GM20000 (cell line): Measurements from ENCODE around the gene CDK5RAP2.
"Not testable (repeated sequence)": the region's sequence is repeated elsewhere in the genome, so short reads cannot be mapped to it uniquely, and the experiment has no call there.

ENCODE experiments used
- DNase-seq: peaks from one replicate; pipeline ENCODE4 v3.0.0; 2012; ENCODE audit warnings: low spot score
- CTCF ChIP-seq: IDR thresholded peaks from 2 replicates; pipeline ENCODE4 v1.5.1; 2012; ENCODE audit warnings: mild to moderate bottlenecking, control low read depth; ENCODE audit errors: extremely low read depth, missing control alignments

CDK5RAP2 gene

DNA sequence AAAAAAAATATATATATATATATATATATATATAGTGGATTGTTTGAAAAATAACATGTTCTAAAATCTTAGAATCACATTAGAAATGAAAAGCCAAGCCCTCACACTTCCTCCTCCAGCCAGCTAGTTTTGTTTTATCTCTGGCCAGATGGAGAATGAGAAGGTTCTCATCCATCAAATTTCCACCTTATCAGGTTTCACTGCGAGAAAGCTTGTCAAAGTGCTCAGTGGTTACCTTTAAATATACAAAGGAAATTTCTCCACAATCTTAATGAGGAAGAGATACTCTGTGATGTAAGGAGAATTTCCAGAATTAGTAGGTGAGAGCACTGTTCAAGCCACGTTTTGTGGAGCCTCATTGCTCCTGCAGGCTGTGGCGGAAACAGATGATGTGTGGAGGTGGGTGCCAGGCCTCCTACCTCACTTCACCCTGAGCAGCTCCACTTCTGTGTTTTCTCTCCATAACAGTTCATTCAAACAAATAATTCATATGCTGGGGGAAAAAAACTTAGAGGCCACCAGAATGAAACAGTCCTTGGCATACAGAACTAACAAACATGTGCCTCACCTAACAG is 71.9 kb downstream of the CDK5RAP2 start:
- TF ChIP-seq CTCF = no peak

GRCh38 chr9:120505186-120505585 is 74.8 kb downstream of the CDK5RAP2 start:
- no peak for DNase-seq
- no peak for TF ChIP-seq CTCF

More for the DNA sequence above, 71.9 kb downstream of the CDK5RAP2 start:
- DNase-seq = no peak

GRCh38 chr9:120500733-120501132 is 79.2 kb downstream of the CDK5RAP2 start:
- DNase-seq = no peak
- TF ChIP-seq CTCF = no peak

- not testable (repeated sequence) for DNase-seq
Measured at GRCh38 chr9:120497865-120498264, 82.1 kb downstream of the CDK5RAP2 start.

GRCh38 chr9:120496438-120496837 is 83.5 kb downstream of the CDK5RAP2 start:
- DNase-seq = not testable (repeated sequence)

GRCh38 chr9:120490888-120491595 is 88.9 kb downstream of the CDK5RAP2 start:
- no peak for TF ChIP-seq CTCF
- DNase-seq = peak; percentile 54

DNA sequence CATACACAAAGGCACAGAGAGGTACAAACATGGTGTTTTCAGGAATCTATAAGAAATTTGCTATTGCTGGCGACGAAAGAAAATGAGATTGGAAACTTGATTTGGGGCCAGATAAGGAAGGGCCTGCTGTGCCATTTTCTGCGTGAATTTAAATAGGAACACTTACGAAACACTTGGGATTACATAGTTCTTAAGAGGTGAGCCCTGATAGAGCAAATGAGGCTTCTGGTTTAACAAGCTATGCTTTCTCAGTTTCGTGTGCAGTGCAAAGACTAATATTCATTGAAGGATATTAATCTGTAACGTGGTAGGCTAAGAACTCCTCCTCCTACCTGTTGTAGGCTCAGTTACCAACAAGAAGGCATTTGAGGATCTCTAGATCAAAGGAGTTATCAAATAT is 93.1 kb downstream of the CDK5RAP2 start:
- no peak for DNase-seq
- TF ChIP-seq CTCF = no peak

- DNase-seq = no peak
- TF ChIP-seq CTCF = no peak
Measured at GRCh38 chr9:120486347-120486746, 93.6 kb downstream of the CDK5RAP2 start.
